Measurements from ENCODE around the gene PRKCA.

The PRKCA gene

GRCh38 chr17:66429680-66430079, 127.3 kb downstream of the PRKCA start:
- H3K4me3 ChIP-seq (ENCODE audit: low read depth, low read length): no peak overlapping the region
- DNase-seq (ENCODE audit: low read depth): no peak
- no peak for TF ChIP-seq CTCF (IDR thresholded peaks at IDR 0.05; ENCODE audit: low read depth, low read length, missing control alignments)

- no peak overlapping the region for H3K4me3 ChIP-seq (ENCODE audit: low read depth, low read length)
- DNase-seq (ENCODE audit: low read depth): no peak
- no peak for TF ChIP-seq CTCF (IDR thresholded peaks at IDR 0.05; ENCODE audit: low read depth, low read length, missing control alignments)
These were observed 128.7 kb downstream of the PRKCA start for GRCh38 chr17:66430846-66431795.

GRCh38 chr17:66431910-66432309, 129.5 kb downstream of the PRKCA start:
- no peak for DNase-seq (ENCODE audit: low read depth)
- no peak overlapping the region for H3K4me3 ChIP-seq (ENCODE audit: low read depth, low read length)
- TF ChIP-seq CTCF (IDR thresholded peaks at IDR 0.05; ENCODE audit: low read depth, low read length, missing control alignments): no peak

GRCh38 chr17:66432411-66432957, 130.1 kb downstream of the PRKCA start:
- DNase-seq (ENCODE audit: low read depth): no peak
- TF ChIP-seq CTCF (IDR thresholded peaks at IDR 0.05; ENCODE audit: low read depth, low read length, missing control alignments): no peak
- H3K4me3 ChIP-seq (ENCODE audit: low read depth, low read length): no peak overlapping the region

GRCh38 chr17:66432996-66433551, 130.7 kb downstream of the PRKCA start:
- TF ChIP-seq CTCF (IDR thresholded peaks at IDR 0.05; ENCODE audit: low read depth, low read length, missing control alignments): no peak
- DNase-seq (ENCODE audit: low read depth): no peak
- H3K4me3 ChIP-seq (ENCODE audit: low read depth, low read length): no peak overlapping the region

- TF ChIP-seq CTCF (IDR thresholded peaks at IDR 0.05; ENCODE audit: low read depth, low read length, missing control alignments): no peak
- no peak for DNase-seq (ENCODE audit: low read depth)
- H3K4me3 ChIP-seq (ENCODE audit: low read depth, low read length): no peak overlapping the region
These were observed 132.8 kb downstream of the PRKCA start for GRCh38 chr17:66435182-66435581.

All from GM12864 (cell line).